Hepatocyte (in vitro differentiated cells): ENCODE results near the gene TSPAN3.

ENCODE experiments used
- CTCF ChIP-seq: fragments of 200-600 bp; sonication (generic); IDR thresholded peaks from 2 replicates; pipeline ENCODE4 v1.5.1; 2016; ENCODE audit warnings: antibody characterized with exemption, mild to moderate bottlenecking; ENCODE audit not compliant: poor library complexity
- EZH2 ChIP-seq: fragments of 200-600 bp; sonication (generic); IDR thresholded peaks from 2 replicates; pipeline ENCODE4 v1.6.1; 2016; ENCODE audit warnings: antibody characterized with exemption, mild to moderate bottlenecking, borderline replicate concordance
- EZH2phosphoT487 ChIP-seq: fragments of 200-600 bp; sonication (generic); IDR thresholded peaks from one replicate; pipeline ENCODE4 v1.6.1; 2018; ENCODE audit warnings: antibody characterized with exemption, mild to moderate bottlenecking, low read depth, moderate library complexity; ENCODE audit not compliant: unreplicated experiment, severe bottlenecking

- TF ChIP-seq CTCF = no peak
- no peak for TF ChIP-seq EZH2
- TF ChIP-seq EZH2phosphoT487 = no peak
These were observed 11.0 kb downstream of the TSPAN3 start for GRCh38 chr15:77059786-77060361.
